LoVo (cell line): Measurements from ENCODE around the gene BRMS1.

Experiments
- DNase-seq: peaks from one replicate; pipeline ENCODE4 v3.0.0-alpha.2; 2016; ENCODE audit warnings: low spot score

The BRMS1 gene

DNA sequence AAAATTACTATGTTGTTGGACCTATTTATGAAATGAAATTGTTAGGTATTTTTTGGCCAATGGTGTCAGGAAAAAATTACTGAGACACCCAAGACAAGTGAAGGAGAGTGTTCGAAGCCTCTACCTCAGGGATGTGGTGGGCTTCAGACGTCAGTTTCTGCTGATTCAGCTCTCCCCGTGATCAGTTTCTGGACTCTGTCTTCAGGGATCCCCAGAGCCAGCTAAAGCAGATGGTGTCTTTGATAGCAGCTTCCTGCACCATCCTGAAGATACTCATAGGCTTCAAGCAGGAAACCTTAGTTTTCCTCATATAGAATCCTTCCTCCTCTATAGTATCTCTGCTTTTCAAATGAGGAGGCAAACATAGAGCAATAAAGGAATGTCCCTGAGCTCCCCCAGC, 35.4 kb downstream of the BRMS1 start:
- no peak for DNase-seq

DNA sequence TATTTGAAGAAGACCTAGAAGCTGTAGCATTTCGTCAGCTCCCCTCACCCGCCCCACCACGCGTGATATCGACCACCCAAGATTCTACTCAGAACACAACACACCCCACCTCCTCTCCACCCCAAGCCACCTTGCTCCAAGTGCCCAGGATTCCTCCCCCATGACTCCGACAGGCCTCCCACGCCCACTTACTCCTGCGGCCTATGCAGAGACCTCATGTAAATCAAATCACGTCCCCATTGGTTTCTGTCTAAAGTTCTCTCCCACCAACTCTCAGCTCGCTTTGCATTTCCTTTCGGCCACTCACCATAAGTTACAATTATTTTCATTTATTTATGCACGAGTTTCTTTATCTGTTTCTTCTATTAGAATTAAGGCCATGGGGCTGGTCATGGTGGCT, 42.2 kb downstream of the BRMS1 start:
- DNase-seq = no peak

DNA sequence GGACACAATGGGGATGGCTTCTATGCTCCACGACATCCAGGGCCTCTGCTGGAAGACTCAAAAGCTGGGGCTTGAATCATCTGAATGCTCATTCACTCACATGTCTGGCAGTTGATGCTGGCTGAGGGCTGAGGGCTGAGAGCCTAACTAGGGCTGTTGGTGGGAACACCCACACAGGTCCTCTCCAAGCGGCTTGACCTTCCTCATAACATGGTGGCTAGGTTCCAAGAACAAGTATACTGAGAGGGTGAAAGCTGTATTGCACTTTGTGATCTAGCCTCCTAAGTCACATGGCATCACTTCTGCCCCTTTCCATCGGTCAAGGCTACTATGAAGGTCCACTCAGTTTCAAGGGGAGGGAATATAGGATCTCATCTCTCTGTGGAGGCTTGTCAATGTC, 45.7 kb downstream of the BRMS1 start:
- DNase-seq = no peak

DNA sequence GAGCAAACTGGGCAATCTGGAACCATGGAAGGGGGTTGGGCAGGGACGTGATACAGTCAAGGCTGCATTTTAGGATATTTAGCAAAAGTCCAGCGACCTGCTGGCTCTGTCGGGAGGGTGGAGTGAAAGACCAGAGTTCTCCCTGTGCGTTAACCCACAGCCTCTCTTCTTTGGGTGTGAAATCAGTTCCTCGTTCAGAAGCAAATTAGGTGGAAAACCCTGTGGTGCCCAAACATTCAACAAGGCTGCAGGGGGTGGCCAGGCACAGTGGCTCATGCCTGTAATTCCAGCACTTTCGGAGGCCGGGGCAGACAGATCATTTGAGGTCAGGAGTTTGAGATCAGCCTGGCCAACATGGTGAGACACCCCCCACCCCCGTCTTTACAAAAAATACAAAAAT, 47.3 kb downstream of the BRMS1 start:
- DNase-seq = no peak

DNA sequence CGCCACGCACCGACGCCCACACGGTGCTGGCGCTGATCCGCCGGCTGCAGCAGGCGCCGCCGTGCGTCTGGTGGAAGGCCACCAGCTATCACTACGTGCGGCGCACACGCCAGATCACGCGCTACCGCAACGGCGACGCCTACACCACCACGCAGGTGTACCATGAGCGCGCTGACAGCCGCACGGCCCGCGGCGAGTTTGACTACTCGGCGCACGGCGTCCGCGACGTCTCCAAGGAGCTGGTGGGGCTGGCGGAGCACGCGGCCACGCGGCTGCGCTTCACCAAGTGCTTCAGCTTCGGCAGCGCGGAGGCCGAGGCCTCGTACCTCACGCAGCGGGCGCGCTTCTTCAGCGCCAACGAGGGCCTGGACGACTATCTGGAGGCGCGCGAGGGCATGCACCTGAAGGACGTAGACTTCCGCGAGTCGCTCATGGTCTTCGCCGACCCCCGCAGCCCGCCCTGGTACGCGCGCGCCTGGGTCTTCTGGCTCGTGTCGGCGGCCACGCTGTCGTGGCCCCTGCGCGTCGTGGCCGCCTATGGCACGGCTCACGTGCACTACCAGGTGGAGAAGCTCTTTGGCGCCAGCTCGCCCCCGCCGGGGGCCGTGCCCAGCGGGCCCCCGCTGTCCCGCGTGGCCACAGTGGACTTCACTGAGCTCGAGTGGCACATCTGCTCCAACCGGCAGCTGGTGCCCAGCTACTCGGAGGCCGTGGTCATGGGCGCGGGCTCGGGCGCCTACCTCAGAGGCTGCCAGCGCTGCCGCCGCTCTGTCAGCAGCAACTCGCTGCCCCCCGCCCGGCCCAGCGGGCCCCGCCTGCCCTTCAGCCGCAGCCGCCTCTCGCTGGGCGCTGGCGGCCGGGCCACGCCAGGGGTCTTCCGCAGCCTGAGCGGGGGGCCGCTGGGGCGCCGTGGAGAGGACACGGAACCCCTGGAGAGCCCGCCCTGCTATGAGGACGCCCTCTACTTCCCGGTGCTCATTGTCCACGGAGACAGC, 50.0 kb downstream of the BRMS1 start:
- no peak for DNase-seq

DNA sequence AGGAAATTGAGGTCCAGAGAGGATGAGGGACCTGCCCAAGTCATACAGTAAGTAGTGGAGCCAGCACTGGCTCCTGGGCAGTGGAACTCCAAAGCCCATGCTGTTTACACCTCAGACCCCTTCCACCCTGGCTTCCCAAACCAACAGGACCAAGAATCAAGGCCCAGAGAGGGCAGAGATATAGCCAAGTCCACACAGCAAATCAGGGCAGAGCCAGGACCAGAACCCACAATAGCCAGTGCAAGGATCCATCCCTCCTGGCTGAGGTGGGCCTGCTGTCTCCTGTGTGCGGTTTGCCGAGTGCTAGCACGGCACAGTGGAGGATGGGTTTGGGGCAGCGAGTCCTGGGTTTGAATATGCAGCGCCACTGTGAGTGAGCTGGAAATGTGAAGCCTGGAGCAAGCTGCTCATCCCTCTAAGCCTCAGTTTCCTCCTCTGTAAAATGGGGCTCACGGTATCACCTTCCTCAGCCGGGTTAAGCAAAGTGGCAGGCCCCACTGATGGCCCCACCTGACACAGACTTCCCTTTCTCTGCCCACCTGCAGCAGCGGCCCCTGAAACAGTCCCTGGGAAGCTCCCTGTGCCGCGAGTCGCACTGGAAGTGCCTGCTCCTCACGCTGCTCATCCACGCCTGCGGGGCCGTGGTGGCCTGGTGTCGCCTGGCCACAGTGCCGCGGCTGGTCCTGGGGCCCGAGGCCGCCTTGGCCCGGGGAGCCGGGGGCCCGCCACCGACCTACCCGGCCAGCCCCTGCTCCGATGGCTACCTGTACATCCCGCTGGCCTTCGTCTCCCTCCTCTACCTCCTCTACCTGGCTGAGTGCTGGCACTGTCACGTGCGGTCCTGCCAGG, 50.9 kb downstream of the BRMS1 start:
- no peak for DNase-seq

DNA sequence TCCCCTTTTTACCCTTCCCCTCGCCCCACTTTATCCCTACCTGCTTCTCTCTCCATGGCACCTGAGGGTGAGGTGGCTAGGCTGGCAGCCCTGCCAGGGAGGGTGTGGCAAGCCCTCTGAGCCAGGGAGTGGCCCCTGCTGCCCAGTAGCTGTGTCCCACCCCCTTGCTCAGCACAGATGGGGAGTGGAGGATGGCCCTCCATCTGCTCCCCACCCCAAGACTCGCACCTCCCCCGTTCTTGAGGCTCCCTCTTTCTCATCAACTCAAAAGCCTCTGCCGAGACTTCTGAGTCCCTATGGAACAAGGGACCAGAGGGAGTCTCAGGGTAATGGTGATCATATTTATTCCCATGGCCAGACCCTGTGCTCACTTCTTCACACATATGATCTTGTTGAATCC, 51.6 kb downstream of the BRMS1 start:
- no peak for DNase-seq

DNA sequence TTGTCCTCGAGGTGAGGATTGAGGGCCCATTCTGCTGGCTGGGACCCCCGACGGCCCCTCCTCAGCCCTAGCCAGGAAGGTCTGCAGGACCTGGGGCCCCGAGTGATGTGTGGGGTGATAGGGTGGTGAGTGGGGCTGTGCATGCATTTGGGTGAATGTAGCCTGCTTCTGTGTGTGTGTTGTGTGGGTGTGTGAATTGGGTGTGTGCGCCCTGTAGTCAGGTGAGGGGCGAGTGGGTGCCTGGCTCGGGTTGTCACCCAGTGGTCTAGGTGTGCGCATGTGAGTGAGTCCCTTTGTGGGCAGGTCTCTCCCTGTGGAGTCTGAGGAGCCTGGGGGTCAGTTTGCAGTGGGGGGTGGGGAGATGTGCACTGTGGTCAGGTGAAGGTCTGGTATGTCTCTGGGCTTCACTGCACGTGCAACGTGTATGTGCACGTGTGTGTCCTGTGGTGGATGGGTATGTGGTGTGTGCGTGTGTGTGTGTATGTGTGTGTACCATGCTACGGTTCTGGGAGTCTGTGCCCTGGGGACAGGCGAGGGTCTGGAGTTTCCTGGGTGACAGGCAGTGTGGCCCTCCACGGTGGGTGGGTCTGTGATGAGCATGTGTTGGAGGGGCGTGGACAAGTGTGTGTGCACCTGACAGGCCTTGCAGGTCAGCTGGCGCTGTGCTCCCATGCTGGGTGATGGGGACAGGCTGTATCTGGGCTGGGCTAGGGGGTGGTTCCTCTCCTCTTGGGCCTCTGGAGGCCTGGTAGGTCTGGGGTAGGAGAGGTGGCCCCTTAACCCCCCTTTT, 52.2 kb downstream of the BRMS1 start:
- DNase-seq = no peak

DNA sequence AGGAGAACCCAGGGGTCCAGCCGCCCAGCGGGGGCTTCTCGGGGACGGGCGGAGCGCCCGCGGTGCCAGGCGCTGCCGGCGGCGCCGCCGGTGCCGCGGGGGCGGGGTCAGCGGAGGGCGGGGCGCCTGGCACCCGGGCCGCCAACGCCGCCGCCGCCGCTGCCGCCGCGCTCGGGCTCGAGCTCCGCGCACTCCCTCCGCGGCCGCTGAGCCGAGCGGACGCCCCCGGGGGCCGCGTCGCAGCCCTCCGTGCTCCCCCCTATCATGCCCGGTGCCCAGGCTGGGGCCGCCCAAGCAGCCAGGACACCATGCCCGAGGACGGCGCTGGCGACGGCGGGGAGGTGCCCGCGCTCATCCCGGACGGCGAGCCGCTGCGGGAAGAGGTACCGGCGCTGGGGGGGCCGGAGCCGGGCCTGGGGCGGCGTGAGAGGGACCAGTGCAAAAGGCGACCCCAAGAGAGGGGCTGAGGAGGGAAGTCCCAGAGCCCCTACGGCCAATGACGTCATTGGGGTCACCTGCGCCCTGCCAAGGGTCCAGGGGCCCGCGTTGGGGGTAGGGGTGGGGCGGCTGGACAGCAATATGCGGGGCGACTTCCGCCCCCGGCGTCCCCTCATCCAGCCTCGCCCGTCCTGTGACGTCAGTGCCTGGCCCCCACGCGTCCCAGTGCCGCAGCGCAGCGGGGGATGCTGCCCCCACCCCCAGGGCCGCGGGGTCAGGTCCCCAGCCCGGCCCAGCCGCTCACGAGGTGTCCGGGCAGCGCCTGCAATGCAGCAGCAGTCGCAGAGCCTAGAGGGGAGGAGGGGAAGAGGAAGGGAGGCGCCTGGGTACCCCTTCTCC, 53.0 kb downstream of the BRMS1 start, which contains the start of gene TMEM151A:
TMEM151A (plus strand) TSS at position 189 of the 837 bp plus-strand sequence; CDS start at position 309, 120 bp downstream.
- DNase-seq = peak; percentile 23

DNA sequence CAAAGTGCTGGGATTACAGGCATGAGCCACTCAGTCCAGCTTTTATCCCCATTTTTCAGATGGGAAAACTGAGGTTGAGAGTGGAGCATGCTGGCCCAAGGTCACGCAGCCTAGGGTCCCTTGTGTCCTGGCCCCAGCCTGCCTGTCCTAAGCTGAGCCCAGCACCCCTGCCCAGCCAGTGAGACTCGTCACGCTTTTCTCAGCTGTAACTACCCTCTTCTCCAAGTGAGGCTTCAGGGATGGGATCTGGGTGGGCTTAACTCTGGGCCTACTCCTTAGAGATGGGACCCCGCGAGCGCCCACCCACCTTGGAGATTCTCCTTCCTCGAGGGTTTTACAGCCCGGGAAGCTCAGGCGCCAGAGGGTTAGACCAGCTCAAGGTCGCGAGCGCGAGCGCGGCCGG, 53.6 kb downstream of the BRMS1 start:
- no peak for DNase-seq

DNA sequence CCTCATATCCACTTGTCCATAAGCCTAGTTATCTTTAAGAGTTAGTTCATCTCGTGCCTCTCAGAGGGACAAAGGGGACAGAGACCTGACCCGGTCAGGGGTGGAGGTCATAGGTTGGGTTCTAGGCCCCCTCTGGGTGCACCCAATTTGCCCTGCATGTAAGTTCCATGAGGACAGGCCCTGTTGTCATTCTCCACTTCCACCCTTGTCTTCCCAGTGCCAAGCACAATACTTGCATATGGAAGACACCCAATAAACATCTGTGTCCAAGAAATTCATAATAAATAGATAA, 54.6 kb downstream of the BRMS1 start:
- no peak for DNase-seq

DNA sequence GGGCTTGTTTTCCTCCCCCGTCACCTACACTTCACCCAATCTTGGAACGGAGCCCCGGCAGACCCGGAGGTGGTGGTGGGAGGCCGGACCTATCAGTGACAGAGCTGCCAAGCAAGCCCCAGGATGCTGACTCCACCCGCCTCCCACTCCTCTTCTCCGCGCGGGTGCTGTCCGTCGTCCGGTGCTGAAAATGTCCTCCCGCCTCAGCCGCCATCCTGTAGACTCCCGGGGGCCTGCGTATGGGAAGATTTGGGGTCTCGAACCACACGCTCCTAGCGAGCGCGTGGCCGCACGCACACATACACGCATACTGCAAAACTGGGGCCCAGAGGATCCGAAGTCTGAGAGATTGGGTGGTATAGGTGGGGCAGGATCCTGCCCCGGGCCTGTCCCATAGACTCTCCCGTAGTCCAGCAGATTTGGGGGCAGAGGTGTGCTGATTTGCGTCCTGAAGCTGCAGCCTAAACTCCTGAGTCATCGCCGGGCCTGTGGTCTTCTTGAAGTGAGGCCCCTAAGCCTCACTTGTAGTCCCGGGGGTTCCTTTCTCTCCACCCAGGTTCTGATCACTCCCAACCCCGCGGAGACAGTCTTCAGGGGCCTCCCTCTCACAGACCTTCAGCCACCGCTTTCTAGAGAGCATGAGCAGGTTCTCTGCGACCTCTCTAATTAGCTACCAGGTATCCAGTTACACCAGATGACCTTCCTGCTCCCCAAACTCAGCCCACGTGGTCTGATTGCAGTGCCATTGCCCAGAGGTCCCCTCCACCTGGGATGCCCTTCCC, 55.2 kb downstream of the BRMS1 start:
- DNase-seq = peak; percentile 65

DNA sequence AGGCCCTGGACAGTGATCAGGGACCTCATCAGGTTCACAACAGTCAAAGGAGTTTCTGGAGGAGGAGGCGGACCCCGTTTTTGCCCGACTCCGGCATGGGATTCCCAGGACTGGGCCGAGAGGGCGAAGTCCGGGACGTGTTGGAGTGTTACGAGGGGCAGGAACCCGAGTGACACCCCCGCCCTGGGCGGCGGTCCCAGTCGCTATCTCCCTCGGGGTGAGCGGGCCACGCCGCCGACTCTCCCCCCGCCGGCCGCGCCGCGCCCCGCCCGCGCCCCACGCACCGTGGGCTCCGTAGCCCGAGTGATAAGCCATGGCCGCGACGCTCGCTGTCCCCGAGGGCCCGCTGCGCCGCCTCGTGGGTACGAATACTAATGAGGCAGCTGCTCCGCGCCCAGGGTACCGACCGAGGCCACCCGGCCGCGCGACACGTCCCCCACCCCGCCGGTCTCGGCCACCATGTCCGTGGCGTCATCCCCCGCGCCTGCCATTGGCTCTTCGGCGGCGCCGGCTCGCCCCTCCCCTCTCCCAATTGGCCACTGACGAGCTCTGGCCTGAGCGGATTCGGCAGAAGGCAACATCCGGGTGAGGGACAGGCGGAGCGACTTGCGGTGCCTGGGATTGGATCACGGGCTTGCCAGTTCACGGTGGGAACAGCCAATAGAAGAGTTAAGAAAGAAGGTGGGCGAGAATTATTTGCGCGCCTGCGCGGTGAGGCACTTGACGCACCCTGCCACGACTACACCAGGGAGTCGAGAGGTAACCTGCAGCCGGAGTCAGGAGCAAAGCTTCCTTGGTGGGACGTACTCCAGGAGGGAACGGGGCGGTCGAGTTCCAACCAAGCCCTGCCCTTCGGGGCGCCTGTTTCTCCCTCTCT, 56.0 kb downstream of the BRMS1 start, which contains the start of gene YIF1A:
YIF1A (minus strand) TSS at position 473 of the 877 bp plus-strand sequence; CDS start at position 315, 158 bp downstream.
- DNase-seq = peak; percentile 98

DNA sequence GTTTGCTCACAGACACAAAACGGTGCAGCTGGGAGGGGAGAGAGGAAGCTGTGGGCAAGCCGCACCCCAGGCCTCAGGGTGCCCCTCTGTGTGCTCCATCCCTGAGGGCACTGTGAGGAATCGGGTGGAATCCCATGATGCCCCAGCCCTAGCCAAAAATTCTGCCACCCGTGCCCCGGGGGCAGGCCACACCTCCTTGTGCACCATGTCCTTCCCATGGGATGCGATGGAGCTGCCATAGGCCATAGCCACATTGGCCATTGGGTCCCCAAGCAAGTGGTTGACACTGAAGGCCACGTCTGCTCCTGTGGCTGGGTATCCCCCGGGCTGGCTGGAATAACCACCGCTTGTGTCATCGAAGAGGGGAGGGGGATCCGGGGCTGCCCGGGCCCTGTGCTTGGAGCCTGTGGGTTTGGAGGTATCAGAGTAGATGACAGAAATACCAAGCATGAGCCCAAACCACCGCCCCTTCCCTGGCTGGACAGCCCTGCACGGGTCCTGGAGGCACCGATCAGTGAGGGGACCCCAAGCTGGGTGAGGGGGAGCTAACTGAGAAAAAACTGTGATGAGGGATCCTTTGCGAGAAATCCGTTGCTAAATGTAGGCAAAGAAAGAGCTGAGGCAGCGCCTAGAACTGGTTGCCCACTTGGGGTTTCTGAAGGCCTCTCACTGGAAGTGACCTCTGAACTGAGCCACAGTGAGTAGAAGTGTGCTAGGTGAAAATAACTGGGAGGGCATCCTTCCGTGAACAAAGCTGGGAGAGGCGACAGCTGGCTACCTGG, 56.8 kb downstream of the BRMS1 start:
- no peak for DNase-seq
